GM18507 (cell line): ENCODE results near the gene LIN9.
"Not testable (repeated sequence)": the region's sequence is repeated elsewhere in the genome, so short reads cannot be mapped to it uniquely, and the experiment has no call there.

Experiments used
- DNase-seq: peaks from one replicate; pipeline ENCODE4 v3.0.0; 2011; ENCODE audit warnings: low read depth; ENCODE audit not compliant: insufficient read length; ENCODE audit errors: extremely low spot score
- FAIRE-seq: peaks from 2 replicates; lab custom pipeline; 2011; peaks lifted over from hg19 to GRCh38; lab: Jason Lieb, UNC

Gene LIN9

GRCh38 chr1:226223157-226223785 is 85.7 kb downstream of the LIN9 start, which contains the start of gene MIXL1:
TSS of gene MIXL1 (plus strand) at chr1:226223664. CDS start at chr1:226223682, 18 bp downstream.
- DNase-seq, result no peak
- FAIRE-seq, result no peak

GRCh38 chr1:226222686-226223085 is 86.3 kb downstream of the LIN9 start:
- DNase-seq (no peak), FAIRE-seq (no peak)

GRCh38 chr1:226220473-226221189 is 88.3 kb downstream of the LIN9 start:
- FAIRE-seq (no peak), DNase-seq (no peak)

- FAIRE-seq, result no peak
These were observed 91.7 kb downstream of the LIN9 start for GRCh38 chr1:226217273-226217672.

GRCh38 chr1:226216056-226216455 is 92.9 kb downstream of the LIN9 start:
- FAIRE-seq, result no peak

More at GRCh38 chr1:226217273-226217672, 91.7 kb downstream of the LIN9 start:
- DNase-seq, result no peak

GRCh38 chr1:226215239-226215638 is 93.7 kb downstream of the LIN9 start:
- no peak for FAIRE-seq

More at GRCh38 chr1:226216056-226216455, 92.9 kb downstream of the LIN9 start:
- DNase-seq, result no peak

GRCh38 chr1:226212545-226212944 is 96.4 kb downstream of the LIN9 start:
- DNase-seq (no peak), FAIRE-seq (no peak)

More at GRCh38 chr1:226215239-226215638, 93.7 kb downstream of the LIN9 start:
- DNase-seq, result no peak

- DNase-seq (no peak), FAIRE-seq (no peak)
These were observed 97.7 kb downstream of the LIN9 start for GRCh38 chr1:226211181-226211821.

GRCh38 chr1:226210571-226211176 is 98.3 kb downstream of the LIN9 start:
- DNase-seq (no peak), FAIRE-seq (no peak)

GRCh38 chr1:226209307-226210059 is 99.5 kb downstream of the LIN9 start:
- FAIRE-seq (no peak), DNase-seq (no peak)

- no peak for DNase-seq
These were observed 101.9 kb downstream of the LIN9 start for GRCh38 chr1:226207048-226207447.

GRCh38 chr1:226204198-226204597 is 104.8 kb downstream of the LIN9 start:
- FAIRE-seq, result no peak
- DNase-seq, result no peak

More at GRCh38 chr1:226207048-226207447, 101.9 kb downstream of the LIN9 start:
- FAIRE-seq, result no peak

GRCh38 chr1:226203655-226204054 is 105.3 kb downstream of the LIN9 start:
- no peak for DNase-seq
- FAIRE-seq, result no peak

- FAIRE-seq, result no peak
- DNase-seq, result no peak
These were observed 105.7 kb downstream of the LIN9 start for GRCh38 chr1:226203240-226203639.

- FAIRE-seq, result not testable (repeated sequence)
These were observed 106.3 kb downstream of the LIN9 start for GRCh38 chr1:226202666-226203065.

GRCh38 chr1:226202246-226202645 is 106.7 kb downstream of the LIN9 start:
- no peak for DNase-seq
- no peak for FAIRE-seq

More at GRCh38 chr1:226202666-226203065, 106.3 kb downstream of the LIN9 start:
- not testable (repeated sequence) for DNase-seq

- FAIRE-seq (no peak), DNase-seq (no peak)
These were observed 107.9 kb downstream of the LIN9 start for GRCh38 chr1:226201029-226201593.

GRCh38 chr1:226199971-226200370 is 109.0 kb downstream of the LIN9 start:
- FAIRE-seq, result no peak

GRCh38 chr1:226195144-226195543 is 113.8 kb downstream of the LIN9 start:
- no peak for FAIRE-seq
- no peak for DNase-seq

More at GRCh38 chr1:226199971-226200370, 109.0 kb downstream of the LIN9 start:
- DNase-seq, result no peak
